ENCODE results near the gene SASS6. TPM values are rescaled to one million over a fixed set of nuclear protein-coding genes. Genes with fewer than 3 reads are reported as not detected.

SASS6 gene
- total and polyA plus RNA-seq, 10 of the 15 experiments (the other 5 are each of a cell fraction or from before 2014, with no cell fraction given) = 6.6 to 17.9 (median 10.2) TPM

GRCh38 chr1:100037656-100037926, 95.1 kb downstream of the SASS6 start (continued):
- TF ChIP-seq ZBTB40 (IDR thresholded peaks at IDR 0.05; ENCODE audit: borderline replicate concordance) (peak; percentile 39; the same call in 1 of the 2 replicates), ATF2 (IDR thresholded peaks at IDR 0.05; ENCODE audit: low read length) (peak; percentile 32; the same call in 1 of the 2 replicates)

- peak overlapping the region; percentile 92 for H3K4me3 ChIP-seq
- no peaks in the 10 kb centered on the region; the same call in 2 of the 3 replicates for H3K9me3 ChIP-seq (replicated peaks; ENCODE audit: control insufficient read depth, insufficient read depth, low read length)
- in situ Hi-C loops (cut with MboI) = loop anchor here (5.0 kb wide), 1 partner anchor 230 kb away; no protein-coding TSS in a partner anchor
- POLR2A ChIA-PET = interaction anchor here (0.7 to 4.1 kb wide), 10 partner anchors 9 to 251 kb away, joined by 3 to 41 read pairs (median 3); partner anchors contain the start of genes SASS6, SLC35A3 and TRMT13
- H4K20me1 ChIP-seq (ENCODE audit: control insufficient read depth, insufficient read depth) = no peaks in the 10 kb centered on the region
- peak overlapping the region; percentile 96 for H3K9ac ChIP-seq (ENCODE audit: control insufficient read depth, insufficient read depth, low read length)
- BruUV-seq (replicated peaks) = TSS peak; percentile 91
- RAD21 ChIA-PET (ENCODE audit: unreplicated experiment) = interaction anchor here (0.8 to 1.8 kb wide), 7 partner anchors 12 to 422 kb away, joined by 3 to 8 read pairs (median 4); partner anchors contain the start of gene CDC14A
- intact Hi-C loops (cut with micrococcal nuclease; ENCODE audit: unreplicated experiment) = loop anchor here (5.0 to 10.0 kb wide), 6 partner anchors 65 to 498 kb away; partner anchors contain the start of genes CDC14A, DBT, GPR88 and RTCA
- no peak for DNase-seq (ENCODE audit: low read depth, low spot score)
- peak; percentile 8 for ATAC-seq
- peak overlapping the region; percentile 97 for H3K27ac ChIP-seq (ENCODE audit: control insufficient read depth, insufficient read depth)
- no peaks in the 10 kb centered on the region for H3K27me3 ChIP-seq (replicated peaks in 1 of 2; ENCODE audit: control insufficient read depth in 2 of 2, insufficient read depth in 2 of 2, low read length in 1 of 2)
- H3K36me3 ChIP-seq (ENCODE audit: control insufficient read depth in 2 of 2, insufficient read depth in 2 of 2, low read length in 1 of 2) = peaks cover 0 to 2% of the 10 kb centered on the region in 2 experiments; a peak in 1 of 4 replicates
- peak overlapping the region; percentile 83 for H2AFZ ChIP-seq (ENCODE audit: control insufficient read depth, low read depth, low read length)
- SMC1A ChIA-PET (ENCODE audit: uncharacterized antibody, unreplicated experiment) = interaction anchor here (0.6 to 2.3 kb wide), 14 partner anchors 8 to 832 kb away, joined by 3 to 9 read pairs (median 4); partner anchors contain the start of genes RTCA, SASS6 and TRMT13
- H3K4me2 ChIP-seq (ENCODE audit: control insufficient read depth, insufficient read depth) = peak overlapping the region; percentile 99
- 16% methylated on average over 11 of the region's 11 CpGs for WGBS (ENCODE audit: insufficient coverage, insufficient replicate concordance, low lambda C conversion rate, missing lambda C conversion rate)
- CTCF ChIA-PET = interaction anchor here (0.6 to 1.7 kb wide), 5 partner anchors 11 to 419 kb away, joined by 3 to 6 read pairs (median 4); no protein-coding TSS in a partner anchor
- H3K79me2 ChIP-seq (ENCODE audit: control insufficient read depth, insufficient read depth, low read length) = peaks cover 69% of the 10 kb centered on the region
- FAIRE-seq = peak; percentile 79
- H3K4me1 ChIP-seq (ENCODE audit: control insufficient read depth, insufficient read depth, low read length) = peaks cover 12% of the 10 kb centered on the region
- TF ChIP-seq ZBTB33 (IDR thresholded peaks at IDR 0.05) (peak; percentile 67; the same call in 1 of the 2 replicates), NFXL1 (IDR thresholded peaks at IDR 0.05; ENCODE audit: borderline replicate concordance) (no peak), SIX5 (IDR thresholded peaks at IDR 0.05; ENCODE audit: low read depth, low read length, severe bottlenecking) (no peak), YY1 (IDR thresholded peaks at IDR 0.05; ENCODE audit: low read depth, low read length) (0 out of 2 replicates have a peak, but pooled peaks have one; percentile 32), ZBTB40 (IDR thresholded peaks at IDR 0.05; ENCODE audit: borderline replicate concordance) (peak; percentile 54; the same call in 1 of the 2 replicates)
These were observed 95.7 kb downstream of the SASS6 start for GRCh38 chr1:100036718-100037655.

Data from GM12878 (cell line).